Loucy (cell line): ENCODE results near the gene GPR45.

Experiments used
- H2AFZ ChIP-seq: fragments of 200-600 bp; sonication (generic); 2 replicates; pipeline ENCODE4 v1.6.0; 2016; ENCODE audit warnings: antibody characterized with exemption, mild to moderate bottlenecking, low read length, moderate library complexity
- H3F3A ChIP-seq: fragments of 200-600 bp; 2 replicates; pipeline ENCODE4 v1.6.0; 2016; ENCODE audit warnings: antibody characterized with exemption, low read depth, mild to moderate bottlenecking
- H3K27me3 ChIP-seq: fragments of 200-600 bp; sonication (generic); 2 replicates; pipeline ENCODE4 v1.6.1; 2014; ENCODE audit warnings: low read length, mild to moderate bottlenecking; ENCODE audit not compliant: insufficient read depth, poor library complexity, severe bottlenecking
- H3K36me3 ChIP-seq: fragments of 200-600 bp; sonication (generic); 2 replicates; pipeline ENCODE4 v1.6.1; 2016; ENCODE audit warnings: low read length; ENCODE audit not compliant: insufficient read depth
- H3K4me1 ChIP-seq: fragments of 200-600 bp; sonication (generic); 2 replicates; pipeline ENCODE4 v1.5.1; 2014; ENCODE audit warnings: low read length, mild to moderate bottlenecking; ENCODE audit not compliant: insufficient read depth, poor library complexity, severe bottlenecking
- H3K4me2 ChIP-seq: fragments of 200-600 bp; sonication (generic); 2 replicates; pipeline ENCODE4 v1.6.0; 2014; ENCODE audit warnings: antibody characterized with exemption, low read length, low read depth, mild to moderate bottlenecking; ENCODE audit not compliant: poor library complexity, severe bottlenecking
- H3K4me3 ChIP-seq: fragments of 200-600 bp; sonication (generic); 2 replicates; pipeline ENCODE4 v1.5.1; 2014; ENCODE audit warnings: low read length, mild to moderate bottlenecking, mixed read lengths; ENCODE audit not compliant: poor library complexity, severe bottlenecking
- H3K79me2 ChIP-seq: fragments of 200-600 bp; sonication (generic); 2 replicates; pipeline ENCODE4 v1.6.1; 2014; ENCODE audit warnings: low read length; ENCODE audit not compliant: insufficient read depth
- H3K9ac ChIP-seq: fragments of 200-600 bp; sonication (generic); 2 replicates; pipeline ENCODE4 v1.6.0; 2014; ENCODE audit warnings: mild to moderate bottlenecking, low read depth, low read length, moderate library complexity; ENCODE audit not compliant: poor library complexity, severe bottlenecking
- H3K9me2 ChIP-seq: fragments of 200-600 bp; sonication (generic); replicated peaks from 2 replicates; pipeline ENCODE4 v1.6.1; 2016; ENCODE audit warnings: low read depth, low read length, mixed read lengths
- H3K9me3 ChIP-seq: fragments of 200-600 bp; sonication (generic); 2 replicates; pipeline ENCODE4 v1.6.1; 2014; ENCODE audit warnings: mild to moderate bottlenecking, antibody characterized with exemption, low read length, low read depth; ENCODE audit not compliant: insufficient read depth
- H4K20me1 ChIP-seq: fragments of 200-600 bp; sonication (generic); 2 replicates; pipeline ENCODE4 v1.6.0; 2014; ENCODE audit warnings: antibody characterized with exemption, low read length, mild to moderate bottlenecking; ENCODE audit not compliant: insufficient read depth, poor library complexity, severe bottlenecking
- CTCF ChIP-seq: fragments of 200-600 bp; sonication (generic); conservative IDR thresholded peaks from 2 replicates; pipeline ENCODE4 v1.5.1; 2014; ENCODE audit warnings: mild to moderate bottlenecking, antibody characterized with exemption, low read length
- EZH2phosphoT487 ChIP-seq: fragments of 200-600 bp; IDR thresholded peaks from 2 replicates; pipeline ENCODE4 v1.6.1; 2018; ENCODE audit warnings: antibody characterized with exemption, mild to moderate bottlenecking, moderate library complexity, borderline replicate concordance

The GPR45 gene

GRCh38 chr2:105237045-105237765 is 4.3 kb upstream of the GPR45 start:
- no peak for TF ChIP-seq EZH2phosphoT487
- TF ChIP-seq CTCF: no peak
- Histone ChIP-seq H3K4me2 (no peak overlapping the region), H4K20me1 (no peaks in the 10 kb centered on the region), H3K9me2 (no peaks in the 10 kb centered on the region), H3K36me3 (no peaks in the 10 kb centered on the region), H2AFZ (peak overlapping the region; percentile 50), H3K4me1 (peaks cover 5% of the 10 kb centered on the region), H3K4me3 (no peak overlapping the region), H3K9ac (no peak overlapping the region), H3K9me3 (no peaks in the 10 kb centered on the region), H3K27me3 (no peaks in the 10 kb centered on the region), H3K79me2 (no peaks in the 10 kb centered on the region), H3F3A (no peaks in the 10 kb centered on the region)

- no peak overlapping the region for H3K4me2 ChIP-seq
- H3K36me3 ChIP-seq: no peaks in the 10 kb centered on the region
- no peak for TF ChIP-seq CTCF
- TF ChIP-seq EZH2phosphoT487: no peak
- H2AFZ ChIP-seq: peak overlapping the region; percentile 12; the same call in 1 of the 2 replicates
- H4K20me1 ChIP-seq: no peaks in the 10 kb centered on the region
- no peak overlapping the region for H3K9ac ChIP-seq
- no peaks in the 10 kb centered on the region for H3K9me2 ChIP-seq
- H3F3A ChIP-seq: no peaks in the 10 kb centered on the region
- no peaks in the 10 kb centered on the region for H3K9me3 ChIP-seq
- H3K4me1 ChIP-seq: peaks cover 5% of the 10 kb centered on the region
- no peaks in the 10 kb centered on the region for H3K79me2 ChIP-seq
- H3K27me3 ChIP-seq: no peaks in the 10 kb centered on the region
- no peak overlapping the region for H3K4me3 ChIP-seq
Observed at GRCh38 chr2:105238664-105239240, 2.8 kb upstream of the GPR45 start.

- no peaks in the 10 kb centered on the region for H3K79me2 ChIP-seq
- no peak overlapping the region for H3K4me2 ChIP-seq
- no peak overlapping the region for H3K9ac ChIP-seq
- TF ChIP-seq EZH2phosphoT487 (no peak), CTCF (no peak)
- peaks cover 5% of the 10 kb centered on the region for H3K4me1 ChIP-seq
- H2AFZ ChIP-seq: no peak overlapping the region
- H4K20me1 ChIP-seq: no peaks in the 10 kb centered on the region
- no peak overlapping the region for H3K4me3 ChIP-seq
- no peaks in the 10 kb centered on the region for H3K27me3 ChIP-seq
- no peaks in the 10 kb centered on the region for H3K9me3 ChIP-seq
- H3K36me3 ChIP-seq: no peaks in the 10 kb centered on the region
- no peaks in the 10 kb centered on the region for H3F3A ChIP-seq
- H3K9me2 ChIP-seq: no peaks in the 10 kb centered on the region
Observed at GRCh38 chr2:105239924-105240323, 1.6 kb upstream of the GPR45 start.
